Endothelial cell of umbilical vein (primary cell): Measurements from ENCODE around the gene FARP1. TPM values are rescaled to one million over a fixed set of nuclear protein-coding genes. Genes with fewer than 3 reads are reported as not detected.

ENCODE experiments used
- BruUV-seq: library from RNA; stranded (reverse); fragments of 400-500 nt; replicated peaks from 2 replicates; lab custom pipeline; 2021; lab: Mats Ljungman, UMichigan
- CTCF ChIA-PET: fragments of 300-600, 350-600 bp; sonication (Branson Sonifier 250); formaldehyde crosslinking; loops from one replicate; lab custom pipeline; 2021; ENCODE audit warnings: antibody characterized with exemption, inconsistent platforms; lab: Charles Lee
- POLR2A ChIA-PET: fragments of 300-600, 350-600 bp; sonication (Branson Sonifier 250); formaldehyde crosslinking; loops from one replicate; lab custom pipeline; 2021; ENCODE audit warnings: antibody characterized with exemption, inconsistent platforms; lab: Charles Lee
- DNase-seq: peaks from one replicate; pipeline ENCODE4 v3.0.0-alpha.2; 2011; ENCODE audit warnings: low read depth, low spot score
- FAIRE-seq: peaks from 2 replicates; lab custom pipeline; 2011; peaks lifted over from hg19 to GRCh38; lab: Jason Lieb, UNC
- H2AFZ ChIP-seq: 2 replicates; pipeline ENCODE4 v1.6.0; 2012; ENCODE audit warnings: low read depth, low read length, control low read depth, inconsistent platforms
- H3K27ac ChIP-seq: 2 replicates; pipeline ENCODE4 v1.5.1; 2011; ENCODE audit warnings: low read depth, mild to moderate bottlenecking, control low read depth, low read length, moderate library complexity; ENCODE audit not compliant: insufficient read depth
- H3K27me3 ChIP-seq, 2 experiments: 2 replicates each; pipeline versions ENCODE4 v1.6.0 to v1.6.1; 2011; ENCODE audit warnings: low read length in 2 of 2, mixed read lengths in 1 of 2; ENCODE audit not compliant: control insufficient read depth in 2 of 2, insufficient read depth in 2 of 2
- H3K36me3 ChIP-seq, 2 experiments: 2 replicates in 1 of 2; 3 replicates in 1 of 2; pipeline ENCODE4 v1.5.1; 2011; ENCODE audit warnings: low read length in 2 of 2, mild to moderate bottlenecking in 1 of 2, moderate library complexity in 1 of 2; ENCODE audit not compliant: control insufficient read depth in 2 of 2, insufficient read depth in 2 of 2; ENCODE audit errors: extremely low read depth in 1 of 2
- H3K4me1 ChIP-seq: 3 replicates; pipeline ENCODE4 v1.5.1; 2011; ENCODE audit warnings: mild to moderate bottlenecking, low read length; ENCODE audit not compliant: control insufficient read depth, insufficient read depth; ENCODE audit errors: extremely low read depth
- H3K4me2 ChIP-seq: 2 replicates; pipeline ENCODE4 v1.6.1; 2011; ENCODE audit warnings: low read length, control low read depth, mixed read lengths; ENCODE audit not compliant: insufficient read depth
- H3K4me3 ChIP-seq, 3 experiments: fragments of 200-600 bp in 1 of 3; sonication (generic), shearing (Covaris generic) in 1 of 3; replicated peaks in 1 of 3; 2 replicates each; pipeline ENCODE4 v1.5.1; 2011 to 2016; ENCODE audit warnings: control low read depth in 3 of 3, low read length in 3 of 3, mild to moderate bottlenecking in 2 of 3, inconsistent platforms in 1 of 3, low read depth in 1 of 3, moderate library complexity in 1 of 3; ENCODE audit not compliant: insufficient read depth in 1 of 3
- H3K79me2 ChIP-seq: 2 replicates; pipeline ENCODE4 v1.6.0; 2012; ENCODE audit warnings: low read length, inconsistent platforms; ENCODE audit not compliant: control insufficient read depth, insufficient read depth
- H3K9ac ChIP-seq: replicated peaks from 2 replicates; pipeline ENCODE3; 2011; ENCODE audit warnings: low read length, control low read depth; ENCODE audit not compliant: insufficient read depth; ENCODE audit errors: extremely low read depth
- H3K9me1 ChIP-seq: replicated peaks from 3 replicates; pipeline ENCODE4 v1.6.0; 2011; ENCODE audit warnings: mild to moderate bottlenecking, low read length; ENCODE audit not compliant: control insufficient read depth, insufficient read depth; ENCODE audit errors: extremely low read depth
- H3K9me3 ChIP-seq: replicated peaks from 2 replicates; pipeline ENCODE4 v1.5.1; 2012; ENCODE audit warnings: low read length, inconsistent platforms; ENCODE audit not compliant: control insufficient read depth, insufficient read depth
- H4K20me1 ChIP-seq: replicated peaks from 2 replicates; pipeline ENCODE3; 2011; ENCODE audit warnings: mild to moderate bottlenecking, low read length; ENCODE audit not compliant: control insufficient read depth, insufficient read depth; ENCODE audit errors: extremely low read depth
- CTCF ChIP-seq, 2 donors: IDR thresholded peaks; 1 replicate in 1 of 2; 2 replicates in 1 of 2; pipeline ENCODE4 v1.5.1; 2011; ENCODE audit warnings: low read length in 2 of 2, mild to moderate bottlenecking in 2 of 2, moderate library complexity in 2 of 2, control low read depth in 1 of 2, inconsistent platforms in 1 of 2, low read depth in 1 of 2; ENCODE audit not compliant: insufficient read depth in 1 of 2; ENCODE audit errors: extremely low read depth in 1 of 2
- EZH2 ChIP-seq: IDR thresholded peaks from 2 replicates; pipeline ENCODE4 v1.6.1; 2012; ENCODE audit warnings: borderline replicate concordance, low read depth, mild to moderate bottlenecking, moderate library complexity, low read length, inconsistent platforms; ENCODE audit not compliant: severe bottlenecking
- FOS ChIP-seq: IDR thresholded peaks from 2 replicates; pipeline ENCODE4 v1.6.1; 2011; ENCODE audit warnings: mild to moderate bottlenecking, low read length, moderate library complexity, borderline replicate concordance; ENCODE audit not compliant: insufficient read depth
- GATA2 ChIP-seq: IDR thresholded peaks from 2 replicates; pipeline ENCODE4 v1.7.0; 2011; ENCODE audit warnings: low read depth, mild to moderate bottlenecking, moderate library complexity, mixed read lengths, low read length; ENCODE audit not compliant: insufficient read length, insufficient read depth
- JUN ChIP-seq: IDR thresholded peaks from 2 replicates; pipeline ENCODE4 v1.6.1; 2011; ENCODE audit warnings: borderline replicate concordance, low read depth; ENCODE audit not compliant: insufficient read length, insufficient read depth
- MAX ChIP-seq: IDR thresholded peaks from 2 replicates; pipeline ENCODE4 v1.6.1; 2011; ENCODE audit not compliant: insufficient read depth, insufficient read length
- MYC ChIP-seq: IDR thresholded peaks from one replicate; pipeline ENCODE4 v1.6.1; 2011; ENCODE audit warnings: mild to moderate bottlenecking, low read depth, low read length
- POLR2A ChIP-seq: IDR thresholded peaks from 2 replicates; pipeline ENCODE4 v1.6.1; 2012; ENCODE audit warnings: low read depth, mild to moderate bottlenecking, control low read depth, low read length
- POLR2AphosphoS5 ChIP-seq: IDR thresholded peaks from 2 replicates; pipeline ENCODE4 v1.6.1; 2012; ENCODE audit warnings: low read depth, mild to moderate bottlenecking, control low read depth, low read length, moderate library complexity; ENCODE audit not compliant: insufficient read depth
- dilution Hi-C: fragments of 300-500 bp; cut with MboI; formaldehyde crosslinking; loops from one replicate; pipeline ENCODE4 v1.15.0; 2019; ENCODE audit warnings: low sequenced_read_pairs; ENCODE audit not compliant: extremely low pct_ligation_motif_present
- intact Hi-C: fragments of 100-400 bp; cut with micrococcal nuclease; formaldehyde crosslinking; loops from one replicate; pipeline ENCODE4 v1.10.0; 2022
- polyA plus RNA-seq, 4 experiments: library from polyadenylated mRNA; depleted of rRNA in 3 of 4; stranded (reverse) in 3 of 4; unstranded in 1 of 4; fragments of >200 nt; gene quantifications; 2 replicates each; pipeline versions ENCODE4 v1.2.1 to v1.2.3, GENCODE V29; 2011 to 2012; ENCODE audit warnings: missing spikeins in 1 of 4
- total RNA-seq: library from RNA; stranded (reverse); gene quantifications from 2 replicates; pipeline ENCODE4 v1.2.3, GENCODE V29; 2021

FARP1 gene
- total and polyA plus RNA-seq, 2 donors (not counting 3 experiments of a cell fraction or from before 2014, with no cell fraction given) = 19.0 to 77.7 TPM

GRCh38 chr13:98321395-98321794, 178.5 kb downstream of the FARP1 start:
- no peak for TF ChIP-seq CTCF (IDR thresholded peaks at IDR 0.05; ENCODE audit: extremely low read depth in 1 of 2, insufficient read depth in 1 of 2, low read depth in 1 of 2, low read length in 2 of 2)
- no peak for TF ChIP-seq POLR2A
- TF ChIP-seq FOS = no peak
- TF ChIP-seq MYC = no peak
- no peaks in the 10 kb centered on the region for H4K20me1 ChIP-seq
- H3K4me1 ChIP-seq = no peaks in the 10 kb centered on the region
- H3K9ac ChIP-seq = no peak overlapping the region
- no peaks in the 10 kb centered on the region for H3K9me1 ChIP-seq
- H2AFZ ChIP-seq = no peak overlapping the region
- CTCF ChIA-PET = no interaction called here
- no TSS peak for BruUV-seq
- no peak for DNase-seq
- H3K79me2 ChIP-seq = no peaks in the 10 kb centered on the region
- H3K36me3 ChIP-seq = no peaks in the 10 kb centered on the region
- H3K4me3 ChIP-seq = no peak overlapping the region
- H3K9me3 ChIP-seq = no peaks in the 10 kb centered on the region
- FAIRE-seq = no peak
- POLR2A ChIA-PET = no interaction called here
- H3K27ac ChIP-seq = no peak overlapping the region
- no peak overlapping the region for H3K4me2 ChIP-seq
- no peaks in the 10 kb centered on the region for H3K27me3 ChIP-seq
- intact Hi-C loops (no loop called here), dilution Hi-C loops (no loop called here)

GRCh38 chr13:98322091-98322718, 179.3 kb downstream of the FARP1 start:
- no TSS peak for BruUV-seq
- TF ChIP-seq MAX (no peak), MYC (no peak), JUN (no peak), FOS (no peak), POLR2A (no peak), GATA2 (no peak), POLR2AphosphoS5 (no peak), EZH2 (no peak), CTCF (IDR thresholded peaks at IDR 0.05; ENCODE audit: extremely low read depth in 1 of 2, insufficient read depth in 1 of 2, low read depth in 1 of 2, low read length in 2 of 2) (no peak)
- Histone ChIP-seq H3K79me2 (no peaks in the 10 kb centered on the region), H3K27ac (no peak overlapping the region), H3K9ac (no peak overlapping the region), H2AFZ (no peak overlapping the region), H4K20me1 (no peaks in the 10 kb centered on the region), H3K4me3 (no peak overlapping the region), H3K27me3 (no peaks in the 10 kb centered on the region), H3K9me3 (no peaks in the 10 kb centered on the region), H3K9me1 (no peaks in the 10 kb centered on the region), H3K4me1 (no peaks in the 10 kb centered on the region), H3K36me3 (no peaks in the 10 kb centered on the region), H3K4me2 (no peak overlapping the region)
- intact Hi-C loops = no loop called here
- ChIA-PET CTCF (interaction anchor here (1.6 kb wide), 1 partner anchor 12 kb away, joined by 4 read pairs; no protein-coding TSS in a partner anchor), POLR2A (no interaction called here)
- DNase-seq = no peak
- dilution Hi-C loops = no loop called here
- FAIRE-seq = no peak
